ENCODE results near the gene HTR3B. TPM values are rescaled to one million over a fixed set of nuclear protein-coding genes. Genes with fewer than 3 reads are reported as not detected.

HTR3B gene
- total RNA-seq, 1 donor from 2014 or later, result 0.22 TPM

DNA sequence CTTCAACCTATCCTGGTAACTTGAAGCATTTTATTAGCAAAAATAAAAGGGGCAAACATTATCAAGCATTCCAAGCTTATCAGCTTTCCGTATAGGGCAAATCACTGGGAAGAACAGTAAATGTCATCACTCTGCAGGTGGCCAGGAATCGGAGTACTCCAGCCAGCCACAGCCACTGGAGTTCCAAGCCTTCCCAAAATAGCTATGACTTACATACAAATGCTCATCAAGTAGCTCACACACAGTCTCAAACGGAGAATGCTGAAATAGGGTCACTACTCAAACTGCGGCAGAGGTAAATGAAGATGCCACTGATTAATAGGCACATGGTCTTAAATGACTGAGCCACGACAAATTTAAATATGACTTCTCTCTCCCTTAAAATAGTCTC lies 31.4 kb upstream of the HTR3B start:
- POLR2A ChIA-PET, result interaction anchor here (0.6 to 1.4 kb wide), 3 partner anchors 32 to 570 kb away, joined by 3 to 13 read pairs (median 13); no protein-coding TSS in a partner anchor
- Mint-ChIP-seq H3K4me3 (peak overlapping the region; percentile 53), H3K27ac (no peak overlapping the region), H3K36me3 (ENCODE audit: low read depth) (peaks cover 37% of the 10 kb centered on the region), H3K4me1 (peaks cover 77% of the 10 kb centered on the region), H3K27me3 (no peaks in the 10 kb centered on the region), H3K9me3 (no peaks in the 10 kb centered on the region)
- TF ChIP-seq, protein P1, sequence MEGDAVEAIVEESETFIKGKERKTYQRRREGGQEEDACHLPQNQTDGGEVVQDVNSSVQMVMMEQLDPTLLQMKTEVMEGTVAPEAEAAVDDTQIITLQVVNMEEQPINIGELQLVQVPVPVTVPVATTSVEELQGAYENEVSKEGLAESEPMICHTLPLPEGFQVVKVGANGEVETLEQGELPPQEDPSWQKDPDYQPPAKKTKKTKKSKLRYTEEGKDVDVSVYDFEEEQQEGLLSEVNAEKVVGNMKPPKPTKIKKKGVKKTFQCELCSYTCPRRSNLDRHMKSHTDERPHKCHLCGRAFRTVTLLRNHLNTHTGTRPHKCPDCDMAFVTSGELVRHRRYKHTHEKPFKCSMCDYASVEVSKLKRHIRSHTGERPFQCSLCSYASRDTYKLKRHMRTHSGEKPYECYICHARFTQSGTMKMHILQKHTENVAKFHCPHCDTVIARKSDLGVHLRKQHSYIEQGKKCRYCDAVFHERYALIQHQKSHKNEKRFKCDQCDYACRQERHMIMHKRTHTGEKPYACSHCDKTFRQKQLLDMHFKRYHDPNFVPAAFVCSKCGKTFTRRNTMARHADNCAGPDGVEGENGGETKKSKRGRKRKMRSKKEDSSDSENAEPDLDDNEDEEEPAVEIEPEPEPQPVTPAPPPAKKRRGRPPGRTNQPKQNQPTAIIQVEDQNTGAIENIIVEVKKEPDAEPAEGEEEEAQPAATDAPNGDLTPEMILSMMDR (IDR thresholded peaks at IDR 0.05), result no peak
- ATAC-seq (ENCODE audit: low read depth), result no peak
- CTCF ChIA-PET, result interaction anchor here (1.6 kb wide), 1 partner anchor 77 kb away, joined by 4 read pairs; no protein-coding TSS in a partner anchor
- intact Hi-C loops (cut with micrococcal nuclease), result loop anchor here (10.0 kb wide), 1 partner anchor 562 kb away; the partner anchor contains the start of gene REXO2
- no peak for DNase-seq

DNA sequence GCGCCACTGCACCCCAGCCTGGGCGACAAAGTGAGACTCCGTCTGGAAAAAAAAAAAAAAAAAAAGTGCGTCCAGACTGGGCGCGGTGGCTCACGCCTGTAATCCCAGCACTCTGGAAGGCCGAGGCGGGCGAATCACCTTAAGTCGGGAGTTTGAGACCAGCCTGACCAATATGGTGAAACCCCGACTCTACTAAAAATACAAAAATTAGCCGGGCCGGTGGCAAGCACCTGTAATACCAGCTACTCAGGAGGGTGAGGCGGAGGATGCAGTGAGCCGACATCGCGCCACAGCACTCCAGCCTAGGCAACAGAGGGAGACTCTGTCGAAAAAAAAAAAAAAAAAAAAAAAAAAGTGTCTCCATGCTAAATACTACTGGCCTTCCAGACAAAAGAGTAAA lies 30.5 kb upstream of the HTR3B start:
- ATAC-seq (ENCODE audit: low read depth) (no peak), DNase-seq (no peak)
- H3K27me3 Mint-ChIP-seq, result no peaks in the 10 kb centered on the region
- H3K9me3 Mint-ChIP-seq, result no peaks in the 10 kb centered on the region
- POLR2A ChIA-PET, result interaction anchor here (0.6 to 2.8 kb wide), 19 partner anchors 9 to 1792 kb away, joined by 3 to 22 read pairs (median 6); partner anchors contain the start of gene ZW10
- intact Hi-C loops (cut with micrococcal nuclease), result loop anchor here (2.0 to 10.0 kb wide), 3 partner anchors 43 to 561 kb away; partner anchors contain the start of gene REXO2
- CTCF ChIA-PET, result interaction anchor here (1.6 kb wide), 1 partner anchor 78 kb away, joined by 4 read pairs; no protein-coding TSS in a partner anchor
- H3K4me3 Mint-ChIP-seq, result peak overlapping the region; percentile 93
- H3K4me1 Mint-ChIP-seq, result peaks cover 74% of the 10 kb centered on the region
- no peak overlapping the region for H3K27ac Mint-ChIP-seq
- TF ChIP-seq, protein P1 (IDR thresholded peaks at IDR 0.05), result no peak
- H3K36me3 Mint-ChIP-seq (ENCODE audit: low read depth), result peaks cover 34% of the 10 kb centered on the region

DNA sequence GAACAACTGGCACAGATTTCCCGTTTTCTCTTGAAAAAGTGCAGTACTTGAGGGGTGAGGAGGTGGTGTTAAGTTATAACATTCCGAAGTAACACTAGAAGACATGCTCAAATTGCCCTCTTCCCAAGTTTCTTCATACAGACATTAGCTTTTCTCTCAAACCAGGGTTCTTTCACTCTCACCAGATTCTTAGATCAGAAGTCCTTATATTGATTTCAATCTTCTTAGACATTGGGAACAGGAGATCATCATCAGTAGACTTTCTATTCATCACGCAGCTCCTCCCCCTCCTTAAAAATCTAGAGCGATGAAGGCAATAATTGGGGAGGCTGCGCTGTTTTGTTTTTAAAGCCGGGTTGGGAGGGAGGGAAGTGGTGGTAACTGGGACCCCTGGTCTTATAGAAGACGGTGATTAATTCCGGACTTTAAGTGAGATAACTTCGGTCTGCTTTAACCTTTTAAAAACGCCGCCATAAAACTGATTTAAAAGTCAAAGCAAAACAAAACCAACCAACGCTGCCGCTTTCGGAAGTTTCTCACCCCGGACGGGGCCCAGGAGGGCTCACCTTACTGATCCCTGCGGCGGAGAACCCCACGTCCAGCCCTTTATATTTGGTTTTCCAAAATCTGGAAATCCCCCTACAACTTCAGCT lies 29.9 kb upstream of the HTR3B start:
- no peaks in the 10 kb centered on the region for H3K9me3 Mint-ChIP-seq
- ChIA-PET POLR2A (interaction anchor here (0.6 to 2.8 kb wide), 22 partner anchors 9 to 1793 kb away, joined by 3 to 22 read pairs (median 6); partner anchors contain the start of genes C11orf71, RBM7 and ZW10), CTCF (interaction anchor here (1.1 to 1.9 kb wide), 3 partner anchors 68 to 386 kb away, joined by 3 to 4 read pairs (median 4); no protein-coding TSS in a partner anchor)
- intact Hi-C loops (cut with micrococcal nuclease), result loop anchor here (1.0 to 10.0 kb wide), 8 partner anchors 34 to 560 kb away; partner anchors contain the start of genes C11orf71, RBM7, REXO2 and TTC12
- H3K36me3 Mint-ChIP-seq (ENCODE audit: low read depth), result peaks cover 30% of the 10 kb centered on the region
- DNase-seq (no peak), ATAC-seq (ENCODE audit: low read depth) (peak; percentile 30)
- H3K27ac Mint-ChIP-seq, result peak overlapping the region; percentile 90
- H3K4me1 Mint-ChIP-seq, result peaks cover 70% of the 10 kb centered on the region
- no peaks in the 10 kb centered on the region for H3K27me3 Mint-ChIP-seq
- H3K4me3 Mint-ChIP-seq, result peak overlapping the region; percentile 93
- TF ChIP-seq, protein P1 (IDR thresholded peaks at IDR 0.05), result no peak

DNA sequence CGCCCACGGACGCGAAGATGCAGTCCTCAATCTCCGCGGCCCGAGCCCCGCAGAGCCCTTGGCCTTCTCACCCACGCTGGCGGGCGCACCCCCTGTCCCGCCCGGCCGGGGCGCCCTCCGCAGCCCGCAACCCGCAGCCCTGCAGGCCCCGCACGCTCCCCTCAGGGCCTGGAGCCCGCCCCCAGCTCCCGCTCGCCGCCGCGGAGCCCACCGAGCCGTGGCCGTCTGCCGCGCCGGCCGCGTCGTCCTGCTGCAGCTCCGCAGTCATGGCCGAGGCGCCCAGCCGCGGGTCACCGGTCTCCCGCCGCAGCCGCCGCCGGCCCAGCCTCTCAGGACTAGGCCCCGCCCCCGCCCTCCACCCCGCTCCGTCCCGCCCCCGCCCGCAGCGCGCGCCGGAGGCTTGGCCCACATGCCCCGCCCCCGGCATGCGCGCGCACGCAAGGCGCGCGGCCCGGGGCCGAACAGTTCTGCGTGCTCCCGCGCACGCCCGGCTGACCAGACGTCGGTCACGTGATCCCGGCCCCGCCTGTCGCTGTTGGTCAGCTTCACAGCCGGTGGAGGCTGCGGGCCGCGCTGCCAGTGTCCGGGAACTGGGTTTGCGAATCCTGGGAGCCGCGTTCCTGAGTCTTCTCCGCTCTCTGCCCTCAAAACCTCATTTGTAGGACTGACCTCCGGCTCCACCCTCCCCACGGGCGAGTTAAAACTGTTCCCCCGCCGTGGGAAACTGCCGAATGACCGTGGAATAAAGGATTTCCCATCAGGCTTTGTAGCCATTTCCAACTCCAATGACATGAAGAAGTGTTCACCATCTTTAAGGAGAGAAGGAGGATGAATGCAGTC lies 29.1 kb upstream of the HTR3B start, which contains the start of gene USP28:
Gene USP28 (minus strand): TSS at position 339 of the 840 bp plus-strand sequence. CDS start 71 bp downstream, at position 268.
- peak; percentile 86 for ATAC-seq (ENCODE audit: low read depth)
- CTCF ChIA-PET, result interaction anchor here (1.1 to 1.9 kb wide), 2 partner anchors 69 to 386 kb away, joined by 3 to 4 read pairs; no protein-coding TSS in a partner anchor
- DNase-seq, result peak; percentile 92
- TF ChIP-seq, protein P1 (IDR thresholded peaks at IDR 0.05), result no peak
- H3K36me3 Mint-ChIP-seq (ENCODE audit: low read depth), result peaks cover 30% of the 10 kb centered on the region
- intact Hi-C loops (cut with micrococcal nuclease), result loop anchor here (1.0 to 10.0 kb wide), 8 partner anchors 35 to 561 kb away; partner anchors contain the start of genes C11orf71, RBM7, REXO2 and TTC12
- H3K9me3 Mint-ChIP-seq, result no peaks in the 10 kb centered on the region
- POLR2A ChIA-PET, result interaction anchor here (0.6 to 2.8 kb wide), 20 partner anchors 10 to 1837 kb away, joined by 3 to 22 read pairs (median 4); partner anchors contain the start of genes C11orf71, RBM7 and ZW10
- peak within 1 kb of the TSS; percentile 97 for H3K27ac Mint-ChIP-seq
- no peaks in the 10 kb centered on the region for H3K27me3 Mint-ChIP-seq
- H3K4me1 Mint-ChIP-seq, result peaks cover 66% of the 10 kb centered on the region
- peak within 1 kb of the TSS; percentile 96 for H3K4me3 Mint-ChIP-seq
